CD4-positive, alpha-beta T cell treated with Interleukin-15 for 1 hour (primary cell): ENCODE data around the gene AIF1.

Experiments used
- DNase-seq: peaks from one replicate; pipeline ENCODE4 v3.0.0-alpha.2; 2020

AIF1 gene

GRCh38 chr6:31621320-31621939, 6.4 kb downstream of the AIF1 start:
- DNase-seq: no peak

GRCh38 chr6:31621991-31622390, 7.0 kb downstream of the AIF1 start:
- DNase-seq: no peak

GRCh38 chr6:31622684-31623091, 7.7 kb downstream of the AIF1 start:
- DNase-seq: no peak

- DNase-seq: no peak
Observed at GRCh38 chr6:31624070-31624469, 9.0 kb downstream of the AIF1 start.

GRCh38 chr6:31626952-31627351, 11.9 kb downstream of the AIF1 start:
- no peak for DNase-seq

- DNase-seq: no peak
Observed at GRCh38 chr6:31627690-31628287, 12.8 kb downstream of the AIF1 start.

GRCh38 chr6:31629014-31629413, 14.0 kb downstream of the AIF1 start:
- no peak for DNase-seq

- no peak for DNase-seq
Observed at GRCh38 chr6:31630177-31630934, 15.3 kb downstream of the AIF1 start.

GRCh38 chr6:31631209-31631608, 16.2 kb downstream of the AIF1 start:
- no peak for DNase-seq

- DNase-seq: no peak
Observed at GRCh38 chr6:31631681-31632278, 16.7 kb downstream of the AIF1 start.

- DNase-seq: no peak
Observed at GRCh38 chr6:31632279-31632946, 17.4 kb downstream of the AIF1 start.

- no peak for DNase-seq
Observed at GRCh38 chr6:31633447-31633846, 18.4 kb downstream of the AIF1 start.

GRCh38 chr6:31634131-31634530, 19.1 kb downstream of the AIF1 start:
- no peak for DNase-seq

GRCh38 chr6:31634969-31635575, 20.0 kb downstream of the AIF1 start:
- DNase-seq: no peak

GRCh38 chr6:31636698-31637596, 21.9 kb downstream of the AIF1 start:
- no peak for DNase-seq

- DNase-seq: no peak
Observed at GRCh38 chr6:31639043-31639442, 24.0 kb downstream of the AIF1 start.

GRCh38 chr6:31639449-31639861, 24.4 kb downstream of the AIF1 start:
- DNase-seq: no peak

- no peak for DNase-seq
Observed at GRCh38 chr6:31640612-31641011, 25.6 kb downstream of the AIF1 start.

GRCh38 chr6:31641370-31641769, 26.3 kb downstream of the AIF1 start:
- no peak for DNase-seq

- DNase-seq: no peak
Observed at GRCh38 chr6:31642798-31643570, 27.9 kb downstream of the AIF1 start.
